Transverse colon (tissue), 3 donors: ENCODE data around the gene NPEPL1.

Source experiments
- CTCF ChIP-seq, 5 experiments: fragments of 200-600 bp in 3 of 5; fragments of 450-650 bp in 2 of 5; sonication (generic) in 3 of 5; IDR thresholded peaks; 1 replicate in 2 of 5; 2 replicates in 3 of 5; pipeline ENCODE4 v1.5.1; 2016 to 2017; ENCODE audit warnings: antibody characterized with exemption in 5 of 5, inconsistent platforms in 3 of 5, mild to moderate bottlenecking in 2 of 5, moderate library complexity in 1 of 5
- POLR2A ChIP-seq: fragments of 450-650 bp; IDR thresholded peaks from one replicate; pipeline ENCODE4 v1.6.1; 2016; ENCODE audit warnings: antibody characterized with exemption, mild to moderate bottlenecking, moderate library complexity

- TF ChIP-seq POLR2A (no peak), CTCF (IDR thresholded peaks at IDR 0.05) (no peak)
Observed at GRCh38 chr20:58665606-58666005, 27.0 kb upstream of the NPEPL1 start.
